RWPE1 (cell line): ENCODE results near the gene ADI1.
"Not testable (repeated sequence)": the region's sequence is repeated elsewhere in the genome, so short reads cannot be mapped to it uniquely, and the experiment has no call there.

ENCODE experiments used
- CTCF ChIA-PET: fragments of 350-600 bp; sonication (Branson Sonifier 250); formaldehyde crosslinking; extraction: SDS; loops from one replicate; lab custom pipeline; 2021; lab: Yijun Ruan, JAX
- POLR2A ChIA-PET: fragments of 400-600 bp; formaldehyde crosslinking; extraction: SDS; loops from one replicate; lab custom pipeline; 2020; ENCODE audit warnings: antibody characterized with exemption; ENCODE audit not compliant: low non-redundant PET; lab: Yijun Ruan, JAX
- DNase-seq: peaks from one replicate; pipeline ENCODE4 v3.0.0; 2012; ENCODE audit warnings: low spot score
- H3K27ac ChIP-seq: fragments of 450-650 bp; 2 replicates; pipeline ENCODE4 v1.5.1; 2017
- TF ChIP-seq, protein P1 (sequence below): fragments of 450-650 bp; conservative IDR thresholded peaks from 2 replicates; pipeline ENCODE4 v1.5.1; 2017; ENCODE audit warnings: low read depth, mild to moderate bottlenecking

ADI1 gene

DNA sequence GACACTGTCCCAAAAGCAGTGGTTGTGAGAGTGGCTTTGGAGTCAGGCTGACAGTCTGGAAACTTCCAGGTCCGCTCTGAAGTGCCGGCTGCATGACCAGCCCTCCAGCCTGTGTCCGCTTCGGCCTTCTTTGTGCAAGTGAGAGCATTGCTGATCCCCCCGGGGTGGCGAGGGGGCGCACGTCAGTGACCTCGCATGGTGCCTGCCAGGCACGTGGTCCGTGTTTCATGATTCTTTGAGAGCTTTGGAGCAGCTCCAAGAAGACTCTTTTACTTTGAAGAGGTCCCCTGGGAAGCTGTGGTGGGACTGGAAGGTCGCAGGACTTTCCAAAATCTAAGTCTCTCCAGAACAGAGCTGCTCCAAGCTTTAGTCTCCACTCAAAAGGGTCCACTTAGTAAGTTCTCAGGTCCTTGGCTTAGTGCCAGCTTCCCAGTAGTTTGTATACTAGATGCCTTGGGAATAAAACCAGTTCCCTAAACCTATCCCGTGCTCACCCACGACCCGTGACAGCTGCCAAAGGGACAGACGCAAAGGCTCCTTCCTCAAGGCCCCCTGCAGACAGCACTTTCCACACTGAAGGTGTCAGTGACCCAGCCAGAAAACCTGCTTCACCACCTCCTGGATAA is 68.8 kb downstream of the ADI1 start:
- DNase-seq: no peak
- H3K27ac ChIP-seq: 0 out of 2 replicates have a peak overlapping the region, but pooled peaks have one; percentile 10
- TF ChIP-seq, protein P1, sequence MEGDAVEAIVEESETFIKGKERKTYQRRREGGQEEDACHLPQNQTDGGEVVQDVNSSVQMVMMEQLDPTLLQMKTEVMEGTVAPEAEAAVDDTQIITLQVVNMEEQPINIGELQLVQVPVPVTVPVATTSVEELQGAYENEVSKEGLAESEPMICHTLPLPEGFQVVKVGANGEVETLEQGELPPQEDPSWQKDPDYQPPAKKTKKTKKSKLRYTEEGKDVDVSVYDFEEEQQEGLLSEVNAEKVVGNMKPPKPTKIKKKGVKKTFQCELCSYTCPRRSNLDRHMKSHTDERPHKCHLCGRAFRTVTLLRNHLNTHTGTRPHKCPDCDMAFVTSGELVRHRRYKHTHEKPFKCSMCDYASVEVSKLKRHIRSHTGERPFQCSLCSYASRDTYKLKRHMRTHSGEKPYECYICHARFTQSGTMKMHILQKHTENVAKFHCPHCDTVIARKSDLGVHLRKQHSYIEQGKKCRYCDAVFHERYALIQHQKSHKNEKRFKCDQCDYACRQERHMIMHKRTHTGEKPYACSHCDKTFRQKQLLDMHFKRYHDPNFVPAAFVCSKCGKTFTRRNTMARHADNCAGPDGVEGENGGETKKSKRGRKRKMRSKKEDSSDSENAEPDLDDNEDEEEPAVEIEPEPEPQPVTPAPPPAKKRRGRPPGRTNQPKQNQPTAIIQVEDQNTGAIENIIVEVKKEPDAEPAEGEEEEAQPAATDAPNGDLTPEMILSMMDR: no peak
- ChIA-PET POLR2A (no interaction called here), CTCF (interaction anchor here (0.6 kb wide), 1 partner anchor 11 kb away, joined by 3 read pairs; no protein-coding TSS in a partner anchor)

DNA sequence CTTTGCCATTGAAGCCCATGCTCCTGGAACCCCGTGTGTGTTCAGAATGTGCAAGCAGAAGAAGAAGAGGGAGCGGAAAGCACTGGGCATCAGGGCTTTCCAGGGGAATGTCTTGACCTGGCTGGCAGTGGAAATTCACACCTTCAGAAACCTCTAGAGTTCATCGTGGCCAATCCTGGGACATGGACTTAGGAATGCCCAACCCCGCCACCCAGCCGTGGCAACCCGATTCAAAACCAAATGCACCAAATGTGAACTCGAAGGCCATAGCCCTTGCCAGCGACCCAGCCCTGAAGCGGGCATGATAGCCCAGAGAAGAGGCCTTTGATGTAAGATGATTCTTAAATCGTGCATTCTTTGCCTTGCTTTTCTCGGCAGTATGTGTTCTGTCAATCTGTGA is 69.4 kb downstream of the ADI1 start:
- ChIA-PET POLR2A (no interaction called here), CTCF (interaction anchor here (0.6 kb wide), 1 partner anchor 12 kb away, joined by 3 read pairs; no protein-coding TSS in a partner anchor)
- H3K27ac ChIP-seq: 0 out of 2 replicates have a peak overlapping the region, but pooled peaks have one; percentile 10
- TF ChIP-seq, protein P1: no peak
- DNase-seq: no peak

DNA sequence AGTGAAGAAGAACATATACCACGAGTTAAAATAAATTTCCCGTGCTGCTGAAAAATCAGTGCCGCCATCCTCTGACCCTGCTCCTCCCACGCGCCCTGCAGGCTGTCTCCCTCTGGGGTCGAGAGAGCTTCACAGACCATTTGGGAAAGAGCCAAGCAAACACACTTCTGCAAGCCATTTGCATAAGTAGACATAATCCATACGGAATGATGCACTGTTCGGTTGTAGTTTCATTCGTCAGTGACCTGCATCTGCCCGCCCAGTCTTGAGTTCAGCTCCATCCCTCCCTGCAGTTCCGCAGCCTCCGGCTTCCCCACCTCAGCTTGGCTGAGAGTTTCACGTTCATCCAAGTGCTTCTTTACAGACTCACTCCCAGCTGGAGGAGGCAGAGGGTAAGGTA is 70.2 kb downstream of the ADI1 start:
- TF ChIP-seq, protein P1: no peak
- no peak for DNase-seq
- H3K27ac ChIP-seq: no peak overlapping the region
- ChIA-PET POLR2A (no interaction called here), CTCF (no interaction called here)

DNA sequence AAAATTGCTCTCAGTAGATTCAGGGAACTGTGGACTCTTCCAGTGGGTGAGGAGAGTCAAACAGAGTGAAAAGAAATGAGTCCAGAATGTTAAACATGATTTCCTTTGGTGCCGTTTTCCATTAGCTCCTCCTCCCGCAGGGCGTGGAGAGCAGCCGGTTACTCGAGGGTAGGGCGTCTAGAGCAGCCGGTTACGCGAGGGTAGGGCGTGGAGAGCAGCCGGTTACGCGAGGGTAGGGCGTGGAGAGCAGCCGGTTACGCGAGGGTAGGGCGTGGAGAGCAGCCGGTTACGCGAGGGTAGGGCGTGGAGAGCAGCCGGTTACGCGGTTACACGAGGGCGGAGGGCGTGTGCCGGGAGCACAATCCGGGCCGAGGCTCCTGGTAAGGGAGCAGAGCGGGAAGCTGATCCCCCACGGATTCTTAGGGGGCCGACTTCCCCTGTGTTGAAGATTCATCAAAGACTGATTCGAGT is 70.9 kb downstream of the ADI1 start:
- POLR2A ChIA-PET, DNase-seq, H3K27ac ChIP-seq, CTCF ChIA-PET: not testable (repeated sequence)

DNA sequence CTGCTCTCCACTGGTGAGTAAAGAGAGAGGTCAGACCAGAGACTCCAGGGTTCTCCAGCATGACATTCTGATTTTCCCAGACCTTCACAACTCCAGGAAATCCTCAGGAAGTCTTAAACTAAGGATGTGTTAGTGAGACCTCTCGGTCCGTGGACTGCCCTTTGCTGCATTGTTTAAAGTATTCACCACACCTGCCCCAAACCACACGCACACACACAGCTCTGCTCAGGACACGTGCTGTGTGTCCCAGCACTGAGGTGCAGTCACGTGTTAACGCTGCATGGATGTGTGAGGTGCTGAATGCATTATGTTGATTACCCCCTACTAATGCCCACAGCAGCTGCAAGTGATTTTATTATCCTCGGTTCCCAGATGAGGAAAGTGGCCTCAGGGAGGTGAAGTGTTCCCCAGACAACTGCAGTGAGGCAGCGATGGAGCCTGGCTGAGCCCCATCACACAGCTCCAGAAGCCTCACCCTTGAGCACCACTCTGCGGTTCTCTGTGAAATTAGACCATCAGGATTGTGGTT is 71.5 kb downstream of the ADI1 start:
- ChIA-PET POLR2A (no interaction called here), CTCF (no interaction called here)
- no peak overlapping the region for H3K27ac ChIP-seq
- TF ChIP-seq, protein P1: no peak
- no peak for DNase-seq
